Right cardiac atrium (tissue), 5 donors: Measurements from ENCODE around the gene KCNJ10. TPM values are rescaled to one million over a fixed set of nuclear protein-coding genes. Genes with fewer than 3 reads are reported as not detected.

Experiments
- ATAC-seq, 2 donors: fragments of 200-7000 bp; cut with Tn5 transposase; one replicate each; pipeline versions ENCODE4 v1.8.0 to v1.9.1; 2020; ENCODE audit warnings: moderate library complexity in 2 of 2, mild to moderate bottlenecking in 1 of 2
- DNase-seq, 3 donors: peaks; one replicate each; pipeline ENCODE4 v3.0.0-alpha.2; 2020
- H3K27ac ChIP-seq: one replicate; pipeline ENCODE4 v1.5.1; 2013; ENCODE audit warnings: mild to moderate bottlenecking, low read length, control low read depth, moderate library complexity
- H3K27me3 ChIP-seq: one replicate; pipeline ENCODE4 v1.6.1; 2013; ENCODE audit not compliant: control insufficient read depth, insufficient read depth
- H3K4me1 ChIP-seq: one replicate; pipeline ENCODE4 v1.6.1; 2013; ENCODE audit warnings: low read length; ENCODE audit not compliant: control insufficient read depth, insufficient read depth
- H3K4me3 ChIP-seq: one replicate; pipeline ENCODE4 v1.5.1; 2013; ENCODE audit warnings: low read length, control low read depth
- H3K9me3 ChIP-seq: one replicate; pipeline ENCODE4 v1.6.1; 2013; ENCODE audit warnings: low read length; ENCODE audit not compliant: control insufficient read depth
- whole genome bisulfite sequencing: extraction: QIAGEN DNeasy Blood & Tissue Kit; methylation state at CpG from one replicate; pipeline ENCODE4 v1.1.7; 2013; 5-methylcytosine and 5-hydroxymethylcytosine counted together
- intact Hi-C, 4 donors: fragments of 100-400 bp; cut with DNase I; formaldehyde crosslinking; loops; one replicate each; pipeline versions ENCODE4 v1.11.0 to v1.14.0; 2022 to 2023
- polyA plus RNA-seq: library from polyadenylated mRNA; stranded (reverse); fragments of 200-250 nt; gene quantifications from one replicate; pipeline ENCODE4 v1.2.3, GENCODE V29; 2013
- total RNA-seq, 4 donors: library from RNA; stranded (reverse); fragmentation: NEBNext Ultra II Directional; extraction: Animal tissue kit (Norgen Biotek cat#: 25700); gene quantifications; one replicate each; pipeline ENCODE4 v1.2.1, GENCODE V29; 2021
- donor health status: healthy with polysubstance abuse.
- donor health status: DM: no; HTN: yes; CAD: no.
- donor health status: DM: no; HTN: no; CAD: no.
- donor health status: DM: no; HTN: yes; CAD: no; lungs with severe emphysema.
- donor health status: DM: yes; HTN: yes; CAD: no.

The KCNJ10 gene
- total and polyA plus RNA-seq, 5 donors: 0.11 to 0.31 (median 0.18) TPM

DNA sequence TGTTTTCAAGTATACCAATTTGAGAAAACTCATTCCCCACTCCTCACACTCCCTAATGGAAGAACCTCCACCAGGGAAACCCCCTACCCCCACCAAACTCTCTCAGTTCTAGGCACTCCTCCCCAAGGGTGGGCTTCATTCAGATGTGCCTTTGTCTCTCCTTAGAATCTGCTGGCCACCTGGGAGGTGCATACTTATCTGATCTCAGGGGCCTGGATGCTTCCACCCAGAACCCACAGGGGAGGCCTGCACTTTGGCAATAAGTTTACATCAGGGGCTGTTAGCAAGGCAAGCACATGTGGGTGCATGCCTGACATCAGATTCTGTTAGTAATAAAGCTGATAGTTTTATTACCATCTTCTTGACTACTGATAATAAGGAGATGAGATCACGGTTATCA, 83.4 kb downstream of the KCNJ10 start:
- Histone ChIP-seq H3K27ac (no peak overlapping the region), H3K27me3 (no peaks in the 10 kb centered on the region), H3K9me3 (no peaks in the 10 kb centered on the region), H3K4me3 (no peak overlapping the region), H3K4me1 (no peaks in the 10 kb centered on the region)
- DNase-seq (no peak), ATAC-seq (no peak)
- intact Hi-C loops: no loop called here
- WGBS: 87% methylated on average over 1 of the region's 1 CpG

DNA sequence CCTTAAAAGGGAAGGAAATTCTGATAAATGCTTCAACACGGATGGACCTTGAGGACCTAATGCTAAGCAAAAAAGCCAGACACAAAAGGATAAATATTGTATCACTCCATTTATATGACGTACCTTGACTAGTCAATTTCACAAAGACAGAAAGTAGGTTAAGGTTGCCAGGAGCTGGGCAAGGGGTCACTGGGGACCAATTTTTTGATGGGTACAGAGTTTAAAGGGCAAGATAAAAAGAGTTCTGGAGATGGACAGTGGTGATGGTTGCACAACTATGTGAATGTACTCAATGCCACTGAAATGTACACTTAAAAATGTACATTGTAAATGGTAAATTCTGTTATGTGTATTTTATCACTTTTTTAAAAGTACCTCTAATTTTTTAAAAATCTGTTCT, 83.9 kb downstream of the KCNJ10 start:
- Histone ChIP-seq H3K4me1 (no peaks in the 10 kb centered on the region), H3K27ac (no peak overlapping the region), H3K27me3 (no peaks in the 10 kb centered on the region), H3K9me3 (no peaks in the 10 kb centered on the region), H3K4me3 (no peak overlapping the region)
- WGBS: 75% methylated on average over 2 of the region's 2 CpGs
- no peak for ATAC-seq
- no peak for DNase-seq
- intact Hi-C loops: no loop called here

DNA sequence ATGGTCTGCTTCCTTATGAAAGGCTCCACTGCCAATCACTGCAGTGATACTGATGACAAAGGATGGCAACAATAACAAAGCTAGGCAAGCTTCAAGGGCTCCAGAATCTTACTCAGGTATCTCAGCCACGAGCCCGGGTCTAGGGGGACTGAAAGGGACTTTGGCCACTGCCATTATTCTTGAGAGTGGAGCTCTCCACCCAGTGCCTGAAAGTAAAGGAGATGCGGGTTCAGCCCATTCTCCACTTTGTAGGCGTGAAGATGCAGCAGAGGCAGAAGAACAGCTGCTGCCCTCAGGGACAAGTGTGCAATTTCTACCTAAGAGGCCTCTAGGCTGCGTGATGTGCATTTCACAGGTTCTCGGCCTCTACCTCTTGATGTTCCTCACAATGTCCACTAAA, 84.5 kb downstream of the KCNJ10 start:
- Histone ChIP-seq H3K9me3 (no peaks in the 10 kb centered on the region), H3K4me3 (no peak overlapping the region), H3K4me1 (no peaks in the 10 kb centered on the region), H3K27me3 (no peaks in the 10 kb centered on the region), H3K27ac (no peak overlapping the region)
- intact Hi-C loops: no loop called here
- ATAC-seq (no peak), DNase-seq (no peak)
- WGBS: 93% methylated on average over 6 of the region's 6 CpGs

DNA sequence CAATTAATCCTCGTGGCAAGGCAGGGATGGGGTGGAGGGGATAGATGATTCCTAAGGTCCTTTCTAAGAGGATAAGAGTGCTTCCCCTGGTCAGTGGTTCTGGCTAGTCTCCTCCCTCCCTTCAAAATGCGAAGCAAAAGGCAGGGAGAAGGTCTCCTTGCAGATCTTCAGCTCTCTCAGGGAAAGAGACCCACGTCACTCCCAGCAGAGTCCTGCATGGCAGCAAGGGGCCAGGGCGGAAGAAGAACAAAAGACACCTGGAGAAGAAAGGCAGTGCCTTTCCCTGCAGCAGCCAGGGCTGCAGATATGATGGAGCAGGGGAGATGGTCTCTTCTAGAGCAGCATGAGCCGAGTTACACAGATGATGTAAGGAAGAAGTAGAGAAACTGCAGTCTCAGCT, 86.3 kb downstream of the KCNJ10 start:
- intact Hi-C loops: no loop called here
- 61% methylated on average over 5 of the region's 5 CpGs for WGBS

DNA sequence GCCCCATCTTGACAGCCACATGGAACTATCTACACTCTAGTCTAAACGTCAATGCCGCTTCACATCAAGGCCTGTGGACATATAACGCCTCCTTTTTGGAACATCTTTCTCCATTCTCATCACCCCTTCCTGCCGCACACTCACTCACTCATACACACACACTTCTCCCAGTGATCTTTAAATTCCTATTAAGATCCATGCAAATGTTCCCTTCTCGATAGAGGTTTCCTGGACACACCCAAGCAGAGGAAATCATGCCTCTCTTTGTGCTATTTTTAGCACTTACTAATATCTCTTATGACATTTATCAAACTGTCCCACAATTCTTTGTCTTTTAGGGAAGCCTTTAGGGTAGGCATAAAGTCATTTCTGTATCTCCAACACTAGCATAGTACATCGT, 87.7 kb downstream of the KCNJ10 start:
- DNase-seq (no peak), ATAC-seq (no peak)
- H3K27me3 ChIP-seq: no peaks in the 10 kb centered on the region
- no peak overlapping the region for H3K4me3 ChIP-seq
- H3K27ac ChIP-seq: no peak overlapping the region
- intact Hi-C loops: no loop called here
- 47% methylated on average over 6 of the region's 6 CpGs for WGBS
- H3K4me1 ChIP-seq: no peaks in the 10 kb centered on the region
- no peaks in the 10 kb centered on the region for H3K9me3 ChIP-seq

More for the DNA sequence above, 86.3 kb downstream of the KCNJ10 start:
- H3K4me3 ChIP-seq: no peak overlapping the region
- no peaks in the 10 kb centered on the region for H3K4me1 ChIP-seq
- no peak overlapping the region for H3K27ac ChIP-seq
- no peaks in the 10 kb centered on the region for H3K9me3 ChIP-seq
- DNase-seq (no peak), ATAC-seq (no peak)
- H3K27me3 ChIP-seq: no peaks in the 10 kb centered on the region

DNA sequence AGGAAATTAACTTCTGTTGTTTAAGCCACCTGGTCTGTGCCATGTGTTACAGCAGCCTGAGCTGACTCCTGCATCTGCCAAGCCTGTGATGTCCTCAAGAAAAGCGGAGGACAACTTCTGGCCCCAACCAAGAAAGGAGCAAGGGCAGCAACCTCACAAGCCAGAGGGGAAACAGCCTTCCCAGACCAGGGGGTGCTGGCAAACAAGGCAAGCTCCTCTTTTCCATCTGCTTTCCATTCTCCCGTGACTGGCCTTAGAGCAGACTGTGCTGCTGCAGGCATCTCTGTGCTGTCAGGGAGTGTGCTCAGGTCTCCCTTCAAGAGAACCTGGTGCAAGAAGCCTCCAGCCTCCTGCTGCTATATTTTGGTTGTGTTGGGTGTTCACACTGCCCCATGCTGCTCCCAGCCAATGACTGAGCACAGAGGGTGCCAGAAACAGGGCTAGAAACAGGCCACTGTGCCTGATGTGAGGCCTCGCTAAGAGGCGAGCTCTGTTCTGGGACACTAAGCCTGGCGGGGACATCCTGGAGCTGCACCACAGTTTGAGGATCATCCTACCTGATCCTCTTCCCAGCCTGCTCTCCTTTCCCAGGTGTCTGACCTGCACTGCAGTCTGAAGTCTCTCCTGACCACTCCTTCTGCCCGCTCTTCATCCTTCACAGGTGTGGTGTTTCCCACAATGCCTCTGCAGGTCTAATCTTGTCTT, 88.5 kb downstream of the KCNJ10 start:
- no peaks in the 10 kb centered on the region for H3K9me3 ChIP-seq
- H3K4me3 ChIP-seq: no peak overlapping the region
- H3K4me1 ChIP-seq: no peaks in the 10 kb centered on the region
- H3K27me3 ChIP-seq: no peaks in the 10 kb centered on the region
- no peak for ATAC-seq
- no peak for DNase-seq
- WGBS: 94% methylated on average over 6 of the region's 6 CpGs
- intact Hi-C loops: no loop called here
- no peak overlapping the region for H3K27ac ChIP-seq

DNA sequence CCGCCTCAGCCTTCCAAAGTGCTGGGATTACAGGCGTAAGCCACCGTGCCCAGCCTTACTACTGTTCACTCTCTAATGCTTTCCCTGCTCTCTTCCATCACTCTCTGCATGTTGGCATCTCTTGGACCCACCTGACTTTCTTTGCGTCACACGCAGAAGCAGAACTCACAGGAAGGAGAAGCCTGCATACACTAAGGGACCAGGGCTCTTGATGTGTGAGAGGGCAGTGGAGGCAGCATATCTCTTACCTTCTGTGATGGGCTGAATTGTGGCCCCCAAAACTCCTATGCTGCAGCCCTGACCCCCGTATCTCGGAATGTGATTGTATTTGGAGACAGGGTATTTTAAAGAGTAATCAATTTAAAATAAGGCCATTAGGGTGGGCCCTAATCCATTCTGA, 89.2 kb downstream of the KCNJ10 start:
- H3K4me1 ChIP-seq: no peaks in the 10 kb centered on the region
- intact Hi-C loops: no loop called here

DNA sequence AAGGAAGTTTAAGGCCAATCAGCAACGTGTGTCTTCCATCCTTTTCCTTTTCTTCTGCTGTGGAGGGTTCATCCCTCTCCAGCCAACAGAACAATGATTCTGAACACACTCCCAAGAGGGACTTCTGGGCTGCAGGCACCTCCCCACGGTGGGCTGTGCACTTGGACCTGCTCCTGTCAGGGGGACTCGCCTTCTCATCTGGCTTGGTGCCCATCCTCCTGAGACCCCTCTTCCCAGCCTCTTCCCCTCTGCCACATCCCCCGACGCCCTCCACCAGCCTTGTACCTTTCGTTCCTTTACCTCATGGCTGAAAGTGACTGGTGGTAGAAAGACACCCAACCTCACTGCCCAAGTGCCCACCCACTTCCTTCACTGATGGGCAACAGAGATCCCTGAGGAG, 89.9 kb downstream of the KCNJ10 start:
- no peaks in the 10 kb centered on the region for H3K27me3 ChIP-seq
- no peaks in the 10 kb centered on the region for H3K9me3 ChIP-seq
- ATAC-seq (no peak), DNase-seq (no peak)
- intact Hi-C loops: no loop called here
- no peaks in the 10 kb centered on the region for H3K4me1 ChIP-seq
- 72% methylated on average over 6 of the region's 6 CpGs for WGBS
- no peak overlapping the region for H3K4me3 ChIP-seq
- no peak overlapping the region for H3K27ac ChIP-seq

More for the DNA sequence above, 89.2 kb downstream of the KCNJ10 start:
- Histone ChIP-seq H3K27ac (no peak overlapping the region), H3K27me3 (no peaks in the 10 kb centered on the region), H3K9me3 (no peaks in the 10 kb centered on the region), H3K4me3 (no peak overlapping the region)
- no peak for ATAC-seq
- 97% methylated on average over 7 of the region's 7 CpGs for WGBS
- no peak for DNase-seq

DNA sequence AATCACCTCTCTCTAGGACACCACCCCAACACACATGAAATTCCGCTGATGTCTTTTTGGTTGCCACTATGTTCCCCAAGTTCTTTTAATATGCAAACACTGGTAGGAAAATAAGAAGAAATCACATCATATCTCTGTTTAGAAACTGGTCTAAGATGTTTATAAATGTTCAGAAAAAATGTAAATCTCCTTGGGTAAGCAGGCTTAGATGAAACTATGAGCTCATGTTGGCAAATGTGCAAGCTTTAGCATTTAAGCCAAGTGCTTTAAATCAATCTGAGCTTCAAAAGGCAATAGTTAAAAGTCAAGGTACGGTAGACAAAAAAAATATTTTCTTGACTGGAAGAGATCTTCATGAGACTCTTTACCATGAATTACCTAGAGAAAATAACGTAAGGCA, 90.7 kb downstream of the KCNJ10 start:
- H3K4me1 ChIP-seq: no peaks in the 10 kb centered on the region
- intact Hi-C loops: no loop called here
- no peaks in the 10 kb centered on the region for H3K27me3 ChIP-seq
- ATAC-seq (no peak), DNase-seq (no peak)
- H3K4me3 ChIP-seq: no peak overlapping the region
- H3K9me3 ChIP-seq: no peaks in the 10 kb centered on the region
- no peak overlapping the region for H3K27ac ChIP-seq
- WGBS: 86% methylated on average over 3 of the region's 3 CpGs

DNA sequence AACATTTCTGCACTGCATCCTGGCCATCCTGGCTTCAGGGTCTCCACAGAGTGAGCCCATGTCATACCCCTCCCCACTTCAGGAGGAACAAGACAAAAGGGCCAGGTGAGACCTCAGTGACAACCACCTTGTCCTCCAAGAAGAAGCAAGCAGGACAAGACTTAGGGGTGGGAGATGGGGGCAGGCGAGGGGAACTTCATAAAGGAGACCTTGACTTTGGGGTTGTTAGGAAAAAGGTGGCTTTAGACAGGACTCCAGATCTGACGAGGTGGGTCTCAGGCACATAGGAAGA, 91.9 kb downstream of the KCNJ10 start:
- ATAC-seq: no peak
- 88% methylated on average over 2 of the region's 2 CpGs for WGBS

DNA sequence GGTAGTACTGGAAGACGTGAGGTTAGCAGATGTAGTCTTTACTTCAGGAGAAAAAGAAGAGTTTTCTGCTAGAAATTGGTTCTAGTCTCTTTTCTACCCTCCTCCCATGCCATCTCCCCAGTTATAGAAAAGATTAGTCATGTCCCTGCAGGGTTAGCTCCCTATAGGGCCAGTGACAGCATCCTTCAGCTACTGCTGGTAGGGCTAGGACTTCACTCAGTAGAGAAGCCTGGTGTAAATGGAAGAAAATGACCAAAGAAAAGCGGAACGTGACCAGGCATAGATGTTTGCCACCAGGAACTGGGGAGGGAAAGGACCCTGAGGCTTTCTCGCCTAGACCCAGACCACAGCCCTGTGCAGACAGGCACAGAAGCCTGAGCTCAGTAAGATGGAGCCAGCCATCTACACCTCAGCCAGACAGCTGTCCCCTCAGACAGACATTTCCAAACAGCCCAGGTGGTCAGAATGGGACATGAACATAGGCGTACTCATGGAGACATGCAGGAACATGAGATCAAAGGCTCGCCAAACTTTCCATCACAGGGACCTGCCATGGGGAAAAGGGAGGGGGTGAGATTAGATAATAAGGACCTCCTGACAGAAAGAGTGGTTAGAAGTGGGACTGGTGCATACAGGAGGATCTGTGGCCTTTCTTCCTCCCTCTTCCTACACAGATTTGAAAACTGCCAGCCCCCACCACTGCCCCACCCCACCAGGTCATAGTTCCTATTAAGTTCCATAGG, 92.4 kb downstream of the KCNJ10 start:
- DNase-seq: no peak
- WGBS: 83% methylated on average over 6 of the region's 6 CpGs

More for the DNA sequence above, 91.9 kb downstream of the KCNJ10 start:
- Histone ChIP-seq H3K9me3 (no peaks in the 10 kb centered on the region), H3K4me1 (no peaks in the 10 kb centered on the region), H3K27ac (no peak overlapping the region), H3K4me3 (no peak overlapping the region), H3K27me3 (no peaks in the 10 kb centered on the region)
- no peak for DNase-seq
- intact Hi-C loops: no loop called here

More for the DNA sequence above, 92.4 kb downstream of the KCNJ10 start:
- Histone ChIP-seq H3K27ac (no peak overlapping the region), H3K4me3 (no peak overlapping the region), H3K4me1 (no peaks in the 10 kb centered on the region), H3K9me3 (no peaks in the 10 kb centered on the region), H3K27me3 (no peaks in the 10 kb centered on the region)
- no peak for ATAC-seq
- intact Hi-C loops: no loop called here
